K562 (cell line): ENCODE results near the gene ENG. TPM values are rescaled to one million over a fixed set of nuclear protein-coding genes. Genes with fewer than 3 reads are reported as not detected.

ENCODE experiments used
- BCOR ChIP-seq: fragments of 450-650 bp; IDR thresholded peaks from 2 replicates; pipeline ENCODE4 v1.6.1; 2016
- E2F8 ChIP-seq: fragments of 450-650 bp; IDR thresholded peaks from 2 replicates; pipeline ENCODE4 v1.7.1; 2018; ENCODE audit warnings: mild to moderate bottlenecking, low read depth; ENCODE audit not compliant: partially characterized antibody
- ETS2 ChIP-seq: IDR thresholded peaks from 2 replicates; pipeline ENCODE4 v1.6.1; 2016; ENCODE audit warnings: borderline replicate concordance, missing genetic modification characterization, mild to moderate bottlenecking, moderate library complexity, missing compliant biosample characterization; ENCODE audit not compliant: poor library complexity, severe bottlenecking
- FOS ChIP-seq: IDR thresholded peaks from 3 replicates; pipeline ENCODE4 v1.6.1; 2011; ENCODE audit not compliant: insufficient read length; ENCODE audit errors: extremely low read depth
- HES1 ChIP-seq: fragments of 450-650 bp; IDR thresholded peaks from 2 replicates; pipeline ENCODE4 v1.6.1; 2016; ENCODE audit warnings: low read depth, mild to moderate bottlenecking, moderate library complexity
- HMBOX1 ChIP-seq: sonication (generic); IDR thresholded peaks from 2 replicates; pipeline ENCODE4 v1.6.1; 2016
- HSF4 ChIP-seq: fragments of 250-450 bp; sonication (Bioruptor Pico); IDR thresholded peaks from 2 replicates; pipeline ENCODE4 v2.1.2; 2022; ENCODE audit warnings: mild to moderate bottlenecking, moderate library complexity, borderline replicate concordance
- ILK ChIP-seq: fragments of 450-650 bp; IDR thresholded peaks from 2 replicates; pipeline ENCODE4 v1.6.1; 2016; ENCODE audit warnings: missing genetic modification characterization, low read depth, mild to moderate bottlenecking, missing compliant biosample characterization, moderate library complexity, borderline replicate concordance
- NBN ChIP-seq: fragments of 450-650 bp; IDR thresholded peaks from 2 replicates; pipeline ENCODE4 v1.6.1; 2016; ENCODE audit warnings: low read depth, mild to moderate bottlenecking
- RBM25 ChIP-seq: fragments of 200-400 bp; formaldehyde crosslinking; IDR thresholded peaks from 2 replicates; pipeline ENCODE4 v1.6.1; 2018; ENCODE audit warnings: low read length, low read depth, moderate library complexity; ENCODE audit not compliant: severe bottlenecking
- SRSF9 ChIP-seq: fragments of 200-400 bp; formaldehyde crosslinking; IDR thresholded peaks from 2 replicates; pipeline ENCODE4 v1.6.1; 2017; ENCODE audit warnings: low read depth, low read length, borderline replicate concordance
- XRCC4 ChIP-seq: IDR thresholded peaks from one replicate; pipeline ENCODE4 v1.6.1; 2011; ENCODE audit not compliant: insufficient read depth, insufficient read length; ENCODE audit errors: extremely low read depth
- YY1 ChIP-seq, 3 experiments: IDR thresholded peaks; 2 replicates each; pipeline ENCODE4 v1.6.1; 2011; ENCODE audit warnings: low read length in 2 of 3, mild to moderate bottlenecking in 2 of 3, moderate library complexity in 2 of 3, borderline replicate concordance in 1 of 3, control low read depth in 1 of 3, low read depth in 1 of 3; ENCODE audit not compliant: insufficient read depth in 3 of 3, insufficient replicate concordance in 2 of 3, control insufficient read depth in 1 of 3, insufficient read length in 1 of 3; ENCODE audit errors: extremely low read depth in 1 of 3
- ZBTB49 ChIP-seq: sonication (generic); formaldehyde crosslinking; IDR thresholded peaks from 2 replicates; pipeline ENCODE4 v1.8.0; 2022; ENCODE audit warnings: missing genetic modification reagents, mild to moderate bottlenecking, borderline replicate concordance
- ZKSCAN8 ChIP-seq: fragments of 200-800 bp; sonication (Bioruptor generic); IDR thresholded peaks from 2 replicates; pipeline ENCODE4 v1.6.1; 2016; ENCODE audit warnings: missing genetic modification characterization, missing compliant biosample characterization
- ZNF165 ChIP-seq: fragments of 250-450 bp; sonication (Bioruptor Pico); IDR thresholded peaks from 2 replicates; pipeline ENCODE4 v1.4.0; 2020; ENCODE audit warnings: borderline replicate concordance
- ZNF184 ChIP-seq: sonication (generic); formaldehyde crosslinking; IDR thresholded peaks from 2 replicates; pipeline ENCODE4 v1.5.0; 2020; ENCODE audit warnings: missing genetic modification reagents
- ZNF282 ChIP-seq: sonication (generic); formaldehyde crosslinking; IDR thresholded peaks from 2 replicates; pipeline ENCODE4 v1.8.1; 2023; ENCODE audit warnings: missing genetic modification reagents
- ZNF699 ChIP-seq: fragments of 250-450 bp; sonication (Bioruptor Pico); IDR thresholded peaks from 2 replicates; pipeline ENCODE4 v1.8.0; 2021; ENCODE audit warnings: mild to moderate bottlenecking, moderate library complexity; ENCODE audit not compliant: insufficient replicate concordance
- ZSCAN32 ChIP-seq: fragments of 450-650 bp; formaldehyde crosslinking; IDR thresholded peaks from 2 replicates; pipeline ENCODE4 v1.4.0; 2020; ENCODE audit warnings: mild to moderate bottlenecking, moderate library complexity
- polyA plus RNA-seq, 8 experiments: library from polyadenylated mRNA; depleted of rRNA in 4 of 8; stranded (reverse) in 5 of 8; unstranded in 3 of 8; fragments of >200 nt; fragmentation: Nextera tagmentation in 2 of 8; fragmentation: Illumina TruSeq in 1 of 8; extraction: Ambion mirVana in 2 of 8; extraction: Trizol in 1 of 8; gene quantifications; 2 replicates each; pipeline versions ENCODE4 v1.2.1 to v1.2.3, GENCODE V29; 2011 to 2014; ENCODE audit warnings: inconsistent platforms in 1 of 8, missing spikeins in 1 of 8
- total RNA-seq, 7 experiments: library from RNA; depleted of rRNA in 6 of 7; stranded (reverse); fragments of >200 nt in 6 of 7; fragmentation: Illumina TruSeq in 2 of 7; extraction: Trizol in 2 of 7; gene quantifications; 2 replicates each; pipeline versions ENCODE4 v1.2.1 to v1.2.3, GENCODE V29; 2011 to 2021; ENCODE audit warnings: low replicate concordance in 1 of 7

Gene ENG
- total and polyA plus RNA-seq, 9 of the 15 experiments (the other 6 are each of a cell fraction or from before 2014, with no cell fraction given): 0.04 to 0.40 (median 0.14) TPM; not detected in 1

- TF ChIP-seq ILK (tag) (no peak), ZNF282 (CRISPR knock-in tag) (no peak), HES1 (no peak), BCOR (0 out of 2 replicates have a peak, but pooled peaks have one; percentile 5), RBM25 (no peak), XRCC4 (no peak), HMBOX1 (no peak), E2F8 (no peak), ZNF165 (CRISPR knock-in tag) (no peak), ZKSCAN8 (CRISPR knock-in tag) (no peak), HSF4 (CRISPR knock-in tag) (no peak), ETS2 (tag) (no peak), ZNF184 (CRISPR knock-in tag) (no peak), NBN (no peak), ZBTB49 (CRISPR knock-in tag) (no peak), YY1 (IDR thresholded peaks at IDR 0.05; ENCODE audit: borderline replicate concordance in 1 of 3, control insufficient read depth in 1 of 3, extremely low read depth in 1 of 3, insufficient read depth in 3 of 3, insufficient read length in 1 of 3, insufficient replicate concordance in 2 of 3, low read depth in 1 of 3, low read length in 2 of 3) (peak in 2 of 3 experiments; percentile 61 to 72), ZNF699 (no peak), SRSF9 (no peak), ZSCAN32 (CRISPR knock-in tag) (no peak), FOS (no peak)
Measured at GRCh38 chr9:127828262-127829031, 26.0 kb downstream of the ENG start (continued).
